Uterus (tissue), 2 donors: ENCODE measurements around the gene SETBP1.

Experiments
- CTCF ChIP-seq, 4 experiments: fragments of 200-600 bp in 2 of 4; fragments of 450-650 bp in 2 of 4; sonication (generic) in 2 of 4; IDR thresholded peaks; one replicate each; pipeline ENCODE4 v1.5.1; 2016 to 2019; ENCODE audit warnings: antibody characterized with exemption in 4 of 4, mild to moderate bottlenecking in 2 of 4, moderate library complexity in 1 of 4
- POLR2A ChIP-seq, 2 donors: fragments of 450-650 bp; IDR thresholded peaks; one replicate each; pipeline ENCODE4 v1.6.1; 2016; ENCODE audit warnings: antibody characterized with exemption in 2 of 2, mild to moderate bottlenecking in 1 of 2, moderate library complexity in 1 of 2

GRCh38 chr18:45059695-45060094 lies 379.0 kb downstream of the SETBP1 start:
- TF ChIP-seq CTCF (IDR thresholded peaks at IDR 0.05): no peak
- no peak for TF ChIP-seq POLR2A (IDR thresholded peaks at IDR 0.05)
